Measurements from ENCODE around the gene OR9G1. TPM values are rescaled to one million over a fixed set of nuclear protein-coding genes. Genes with fewer than 3 reads are reported as not detected.

OR9G1 gene
- total and polyA plus RNA-seq, 2 of the 8 experiments (the other 6 are each of a cell fraction or from before 2014, with no cell fraction given): not detected

DNA sequence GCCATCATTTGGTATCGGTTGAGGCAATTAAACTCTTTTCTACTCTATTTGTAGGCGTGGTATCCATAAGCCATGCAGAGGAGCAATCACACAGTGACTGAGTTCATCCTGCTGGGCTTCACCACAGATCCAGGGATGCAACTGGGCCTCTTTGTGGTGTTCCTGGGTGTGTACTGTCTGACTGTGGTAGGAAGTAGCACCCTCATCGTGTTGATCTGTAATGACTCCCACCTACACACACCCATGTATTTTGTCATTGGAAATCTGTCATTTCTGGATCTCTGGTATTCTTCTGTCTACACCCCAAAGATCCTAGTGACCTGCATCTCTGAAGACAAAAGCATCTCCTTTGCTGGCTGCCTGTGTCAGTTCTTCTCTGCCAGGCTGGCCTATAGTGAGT lies 41.2 kb downstream of the OR9G1 start:
- ChIA-PET POLR2A (ENCODE audit: partially characterized antibody) (no interaction called here), CTCF (ENCODE audit: partially characterized antibody) (interaction anchor here (0.6 kb wide), 1 partner anchor 9 kb away, joined by 3 read pairs; no protein-coding TSS in a partner anchor)
- Histone ChIP-seq H3K14ac (ENCODE audit: insufficient read length) (no peak overlapping the region), H3K79me2 (ENCODE audit: control insufficient read depth in 1 of 2, insufficient read depth in 2 of 2, low read length in 2 of 2) (no peaks in the 10 kb centered on the region), H3K4ac (replicated peaks; ENCODE audit: insufficient read length, low read depth, low read length) (no peak overlapping the region), H3K4me3 (ENCODE audit: extremely low read depth in 1 of 4, insufficient read depth in 2 of 4, low read depth in 3 of 4, low read length in 4 of 4) (no peak overlapping the region), H3K27me3 (replicated peaks in 1 of 4; ENCODE audit: control insufficient read depth in 3 of 4, extremely low read depth in 1 of 4, insufficient read depth in 3 of 4, low read length in 3 of 4) (no peaks in the 10 kb centered on the region), H2BK15ac (ENCODE audit: low read length) (no peak overlapping the region), H3K56ac (replicated peaks; ENCODE audit: insufficient read length, low read depth, low read length) (no peak overlapping the region), H3K23me2 (ENCODE audit: low read depth, low read length) (no peaks in the 10 kb centered on the region), H4K91ac (replicated peaks; ENCODE audit: insufficient read length, low read length) (no peak overlapping the region), H3K27ac (ENCODE audit: low read depth, low read length) (no peak overlapping the region), H2AK5ac (ENCODE audit: low read depth, low read length) (no peak overlapping the region), H3K79me1 (ENCODE audit: low read depth, low read length) (no peaks in the 10 kb centered on the region), H4K8ac (ENCODE audit: extremely low read depth, insufficient read depth, low read length) (no peak overlapping the region), H2AFZ (ENCODE audit: low read length) (no peak overlapping the region), H4K5ac (ENCODE audit: insufficient read length, low read depth, low read length) (no peak overlapping the region), H3K23ac (ENCODE audit: insufficient read length) (no peak overlapping the region), H2BK5ac (ENCODE audit: low read depth, low read length) (no peak overlapping the region), H3K18ac (ENCODE audit: extremely low read depth, low read length) (no peak overlapping the region), H3K4me1 (replicated peaks in 1 of 4; ENCODE audit: control insufficient read depth in 3 of 4, insufficient read depth in 4 of 4, low read length in 3 of 4) (no peaks in the 10 kb centered on the region), H3K9ac (replicated peaks in 1 of 4; ENCODE audit: extremely low read depth in 1 of 4, low read depth in 3 of 4, low read length in 3 of 4) (no peak overlapping the region), H2BK20ac (ENCODE audit: low read length) (no peak overlapping the region), H4K20me1 (replicated peaks in 1 of 2; ENCODE audit: control insufficient read depth in 1 of 2, insufficient read depth in 2 of 2, low read length in 2 of 2) (no peaks in the 10 kb centered on the region), H2BK120ac (replicated peaks; ENCODE audit: low read depth, low read length) (no peak overlapping the region), H3K9me3 (ENCODE audit: insufficient read depth in 2 of 2, low read depth in 1 of 2, low read length in 1 of 2) (no peaks in the 10 kb centered on the region), H2BK12ac (ENCODE audit: low read depth, low read length) (no peak overlapping the region), H3K4me2 (ENCODE audit: insufficient read depth in 1 of 2, low read depth in 2 of 2, low read length in 2 of 2) (no peak overlapping the region), H3K36me3 (ENCODE audit: control insufficient read depth in 2 of 4, insufficient read depth in 4 of 4, low read length in 3 of 4) (no peaks in the 10 kb centered on the region)
- WGBS, 2 experiments (ENCODE audit: extremely low coverage in 1 of 2, insufficient coverage in 1 of 2, insufficient read length in 1 of 2, insufficient replicate concordance in 2 of 2, low coverage in 1 of 2, low lambda C conversion rate in 2 of 2, missing lambda C conversion rate in 1 of 2): 89% methylated on average over 3 of the region's 3 CpGs; no CpG with 5 or more reads in 1 of the 2 experiments
- no peak for TF ChIP-seq ASH2L (IDR thresholded peaks at IDR 0.05; ENCODE audit: low read length)
- TF ChIP-seq SP1 (IDR thresholded peaks at IDR 0.05; ENCODE audit: low read depth, low read length): no peak
- TF ChIP-seq TBP (IDR thresholded peaks at IDR 0.05; ENCODE audit: low read depth, low read length): no peak
- TF ChIP-seq, protein P1, sequence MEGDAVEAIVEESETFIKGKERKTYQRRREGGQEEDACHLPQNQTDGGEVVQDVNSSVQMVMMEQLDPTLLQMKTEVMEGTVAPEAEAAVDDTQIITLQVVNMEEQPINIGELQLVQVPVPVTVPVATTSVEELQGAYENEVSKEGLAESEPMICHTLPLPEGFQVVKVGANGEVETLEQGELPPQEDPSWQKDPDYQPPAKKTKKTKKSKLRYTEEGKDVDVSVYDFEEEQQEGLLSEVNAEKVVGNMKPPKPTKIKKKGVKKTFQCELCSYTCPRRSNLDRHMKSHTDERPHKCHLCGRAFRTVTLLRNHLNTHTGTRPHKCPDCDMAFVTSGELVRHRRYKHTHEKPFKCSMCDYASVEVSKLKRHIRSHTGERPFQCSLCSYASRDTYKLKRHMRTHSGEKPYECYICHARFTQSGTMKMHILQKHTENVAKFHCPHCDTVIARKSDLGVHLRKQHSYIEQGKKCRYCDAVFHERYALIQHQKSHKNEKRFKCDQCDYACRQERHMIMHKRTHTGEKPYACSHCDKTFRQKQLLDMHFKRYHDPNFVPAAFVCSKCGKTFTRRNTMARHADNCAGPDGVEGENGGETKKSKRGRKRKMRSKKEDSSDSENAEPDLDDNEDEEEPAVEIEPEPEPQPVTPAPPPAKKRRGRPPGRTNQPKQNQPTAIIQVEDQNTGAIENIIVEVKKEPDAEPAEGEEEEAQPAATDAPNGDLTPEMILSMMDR (IDR thresholded peaks at IDR 0.05; ENCODE audit: control extremely low read depth in 1 of 3, insufficient read depth in 1 of 3, low read depth in 1 of 3, low read length in 3 of 3): no peak
- no peak for TF ChIP-seq RBBP5 (IDR thresholded peaks at IDR 0.05; ENCODE audit: borderline replicate concordance, low read depth, low read length)
- DNase-seq (ENCODE audit: low read depth in 1 of 2, low spot score in 2 of 2) (no peak), FAIRE-seq (peak; percentile 85)

All from H1 (cell line).